C4-2B (cell line): ENCODE data around the gene CCDC57.

ENCODE experiments used
- H3K27ac ChIP-seq: fragments of 450-650 bp; 2 replicates; pipeline ENCODE4 v1.5.1; 2017
- ZFX ChIP-seq: fragments of 450-650 bp; IDR thresholded peaks from 2 replicates; pipeline ENCODE4 v1.6.1; 2017
- TF ChIP-seq, protein P1 (sequence below): fragments of 450-650 bp; conservative IDR thresholded peaks from 2 replicates; pipeline ENCODE4 v1.5.1; 2017; ENCODE audit warnings: mild to moderate bottlenecking

CCDC57 gene

DNA sequence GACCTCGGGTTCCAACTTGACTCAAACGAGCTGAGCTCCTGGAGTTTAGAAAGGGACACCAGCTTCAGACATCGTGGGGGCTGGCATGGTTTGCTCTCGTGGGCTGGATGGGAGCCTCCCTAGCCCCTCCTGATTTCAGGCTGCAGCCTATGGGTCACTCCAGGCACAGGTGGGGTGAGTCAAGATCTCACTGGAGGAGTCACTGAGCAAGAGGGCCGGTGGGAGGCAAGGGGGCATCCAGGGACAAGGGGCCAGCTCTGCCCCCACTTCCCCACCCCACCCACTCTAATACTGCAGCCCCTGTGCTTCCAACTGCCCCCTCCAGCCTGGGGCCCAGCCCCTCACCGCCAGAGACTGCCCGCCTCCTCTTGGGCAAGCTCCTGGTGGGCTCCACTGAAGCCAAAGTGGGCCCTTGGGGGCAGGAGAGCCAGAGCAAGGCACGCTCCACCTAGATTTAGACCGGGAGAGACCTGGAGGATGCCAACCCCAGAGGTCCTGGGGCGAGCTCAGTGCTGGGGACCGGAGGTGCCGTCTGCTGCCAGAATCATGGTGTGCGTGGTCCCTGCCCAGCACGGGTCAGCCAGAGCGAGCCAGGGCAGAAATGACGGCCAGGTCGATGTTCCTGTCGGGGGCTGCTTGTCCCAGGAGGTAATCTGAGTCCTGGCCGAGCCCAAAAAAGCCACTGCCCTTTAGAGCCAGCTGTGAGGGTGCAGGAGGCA lies 22.6 kb upstream of the CCDC57 start:
- TF ChIP-seq, protein P1, sequence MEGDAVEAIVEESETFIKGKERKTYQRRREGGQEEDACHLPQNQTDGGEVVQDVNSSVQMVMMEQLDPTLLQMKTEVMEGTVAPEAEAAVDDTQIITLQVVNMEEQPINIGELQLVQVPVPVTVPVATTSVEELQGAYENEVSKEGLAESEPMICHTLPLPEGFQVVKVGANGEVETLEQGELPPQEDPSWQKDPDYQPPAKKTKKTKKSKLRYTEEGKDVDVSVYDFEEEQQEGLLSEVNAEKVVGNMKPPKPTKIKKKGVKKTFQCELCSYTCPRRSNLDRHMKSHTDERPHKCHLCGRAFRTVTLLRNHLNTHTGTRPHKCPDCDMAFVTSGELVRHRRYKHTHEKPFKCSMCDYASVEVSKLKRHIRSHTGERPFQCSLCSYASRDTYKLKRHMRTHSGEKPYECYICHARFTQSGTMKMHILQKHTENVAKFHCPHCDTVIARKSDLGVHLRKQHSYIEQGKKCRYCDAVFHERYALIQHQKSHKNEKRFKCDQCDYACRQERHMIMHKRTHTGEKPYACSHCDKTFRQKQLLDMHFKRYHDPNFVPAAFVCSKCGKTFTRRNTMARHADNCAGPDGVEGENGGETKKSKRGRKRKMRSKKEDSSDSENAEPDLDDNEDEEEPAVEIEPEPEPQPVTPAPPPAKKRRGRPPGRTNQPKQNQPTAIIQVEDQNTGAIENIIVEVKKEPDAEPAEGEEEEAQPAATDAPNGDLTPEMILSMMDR, result no peak
- no peak for TF ChIP-seq ZFX
- peak overlapping the region; percentile 95 for H3K27ac ChIP-seq

DNA sequence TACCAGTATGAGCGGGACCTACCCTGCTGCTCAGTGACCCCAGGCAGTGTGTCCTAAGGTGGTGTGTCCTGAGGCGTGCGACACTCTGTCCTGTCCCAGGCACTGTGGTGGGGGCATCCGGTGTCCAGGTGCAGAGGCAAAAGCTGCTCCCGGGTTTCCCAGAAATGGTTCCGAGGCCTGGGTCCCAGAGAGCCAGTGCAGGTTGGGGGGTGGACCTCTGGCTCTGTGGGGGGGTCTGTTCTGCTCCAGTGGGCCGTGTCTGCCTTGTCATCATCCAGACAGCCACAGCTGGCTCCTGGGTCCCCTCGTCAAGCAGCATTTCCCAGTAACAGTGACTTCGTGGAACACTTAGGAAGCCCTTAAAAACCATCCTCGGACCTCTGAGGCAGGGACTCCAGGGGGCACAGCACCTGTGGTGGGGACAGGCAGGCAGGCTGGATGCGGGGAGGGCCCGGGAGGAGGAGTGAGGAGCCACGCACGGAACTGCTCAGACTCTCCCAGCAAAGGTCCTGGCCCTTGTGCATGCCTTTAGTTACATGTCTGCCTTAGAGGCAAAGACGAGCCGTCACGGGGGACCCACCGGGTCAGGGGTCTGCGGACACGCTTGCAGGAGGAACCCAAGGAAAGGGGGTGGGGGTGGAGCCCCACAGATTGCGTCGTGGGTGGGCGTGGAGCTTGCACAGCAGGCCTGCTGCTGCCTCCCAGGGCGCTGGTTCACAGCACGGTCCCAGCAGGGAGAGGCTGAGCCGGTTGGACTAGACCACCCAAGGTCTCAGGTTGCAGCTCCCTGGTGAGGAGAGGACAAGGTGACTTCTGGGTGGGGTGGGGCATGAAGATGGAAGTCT lies 21.8 kb upstream of the CCDC57 start:
- peak overlapping the region; percentile 95 for H3K27ac ChIP-seq
- TF ChIP-seq, protein P1, result no peak
- no peak for TF ChIP-seq ZFX

DNA sequence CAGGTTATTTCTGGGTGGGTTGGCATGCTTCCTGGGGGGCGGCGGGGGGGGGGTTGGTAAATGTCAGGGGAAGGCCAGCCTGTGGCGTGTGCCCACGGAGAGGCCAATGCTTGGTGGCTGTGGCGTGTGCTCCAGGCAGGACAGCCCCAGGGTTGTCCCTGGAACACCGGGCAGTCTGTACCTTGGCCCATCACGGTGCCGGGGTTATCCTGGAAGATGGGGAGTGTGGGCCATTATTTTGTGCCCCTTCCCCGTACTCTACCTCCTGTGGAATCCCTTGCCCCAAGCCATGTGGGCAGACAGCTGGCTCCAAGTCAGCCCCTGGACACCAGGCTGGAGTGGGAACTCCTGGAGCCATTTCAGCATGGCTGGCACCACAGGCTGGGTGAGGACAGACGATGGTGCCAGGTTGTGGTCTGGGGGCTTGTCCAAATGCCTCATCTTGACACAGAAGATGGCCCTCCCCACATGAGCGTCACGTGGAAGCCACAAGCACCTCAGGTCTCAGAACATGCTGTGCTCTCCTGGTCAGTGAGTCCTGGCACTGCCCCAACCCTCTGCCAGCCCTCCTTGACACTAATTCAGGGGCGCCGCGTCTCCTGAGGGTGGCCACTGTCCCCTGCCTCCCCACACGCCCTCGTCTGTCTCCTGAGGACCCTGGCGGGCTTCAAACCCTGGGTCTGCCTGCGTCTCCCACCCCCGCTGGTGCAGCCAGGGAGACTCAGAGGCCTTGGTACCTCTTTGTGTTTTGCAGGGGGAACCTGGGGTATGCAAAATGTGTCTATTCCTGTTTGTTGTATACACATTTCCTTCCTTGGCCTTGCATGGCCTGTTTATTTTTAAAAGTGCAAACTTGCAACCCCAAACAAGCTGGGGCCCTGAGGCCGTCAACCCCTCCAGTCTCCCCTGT lies 20.5 kb upstream of the CCDC57 start:
- peak overlapping the region; percentile 95 for H3K27ac ChIP-seq

DNA sequence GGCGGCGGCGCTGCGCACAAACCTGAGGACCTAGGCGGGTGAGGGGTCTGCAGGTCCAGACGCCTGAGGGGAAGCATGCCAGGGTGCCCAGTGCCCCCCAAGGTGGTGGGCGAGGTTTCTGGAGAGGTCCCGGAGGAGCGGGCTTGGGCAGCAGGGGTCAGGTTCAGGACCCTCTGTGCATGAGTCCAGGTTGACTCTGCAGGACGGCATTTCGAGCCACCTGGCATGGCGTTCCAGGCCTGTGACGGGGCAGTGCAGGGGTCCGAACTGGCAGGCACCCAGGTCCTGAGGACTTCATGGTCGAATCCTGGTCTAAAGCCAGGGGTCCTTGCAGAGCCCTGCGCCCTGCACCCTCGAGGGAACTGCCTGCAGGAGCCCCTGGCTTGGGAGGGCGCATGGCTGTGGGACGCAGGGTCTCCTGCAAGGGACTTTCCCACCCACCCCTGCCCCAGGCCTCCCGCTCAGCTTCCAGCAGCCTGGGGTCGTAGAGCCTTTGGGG lies 19.7 kb upstream of the CCDC57 start:
- TF ChIP-seq, protein P1, result no peak
- 0 out of 2 replicates have a peak, but pooled peaks have one; percentile 3 for TF ChIP-seq ZFX
- H3K27ac ChIP-seq, result peak overlapping the region; percentile 95

More for the DNA sequence above, 20.5 kb upstream of the CCDC57 start:
- no peak for TF ChIP-seq ZFX
- TF ChIP-seq, protein P1, result no peak

DNA sequence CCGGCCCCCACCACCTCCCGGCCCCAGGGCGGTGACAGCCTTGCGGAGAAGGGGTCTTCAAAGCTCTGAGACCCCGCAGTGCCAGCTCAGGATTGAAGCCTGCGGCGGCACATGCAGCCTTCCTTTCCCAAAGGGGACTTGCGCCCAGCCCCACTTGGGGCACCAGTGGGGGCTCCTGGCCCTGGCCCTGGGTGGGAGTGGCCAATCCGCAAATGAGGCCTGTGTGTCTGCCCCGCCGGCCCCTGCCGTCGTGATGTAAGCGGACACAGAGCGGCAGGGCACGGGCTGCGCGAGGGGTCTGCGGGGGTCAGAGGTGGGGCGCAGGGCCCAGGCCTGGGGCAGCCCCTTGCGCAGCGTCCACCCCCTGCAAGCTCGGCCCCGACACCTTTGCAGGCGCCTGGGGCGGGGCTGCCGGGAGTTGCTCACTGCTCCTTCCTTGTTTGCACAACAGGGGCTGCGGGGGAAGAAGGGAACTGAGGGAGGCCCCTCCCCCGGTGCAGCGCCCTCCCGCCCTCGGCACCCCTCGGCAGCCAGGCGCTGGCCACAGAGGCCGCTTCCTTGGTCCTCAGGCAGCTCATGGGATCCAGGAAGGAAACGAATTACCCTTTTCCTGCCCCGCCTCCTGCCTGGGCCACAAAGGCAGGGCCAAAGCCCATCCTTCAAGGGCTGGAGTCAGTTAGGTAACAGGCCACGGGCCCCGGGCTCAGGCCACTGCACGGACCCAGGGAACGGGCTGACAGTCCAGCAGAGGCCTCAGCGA lies 19.1 kb upstream of the CCDC57 start:
- TF ChIP-seq, protein P1, result no peak
- TF ChIP-seq ZFX, result peak; percentile 38
- H3K27ac ChIP-seq, result peak overlapping the region; percentile 95

DNA sequence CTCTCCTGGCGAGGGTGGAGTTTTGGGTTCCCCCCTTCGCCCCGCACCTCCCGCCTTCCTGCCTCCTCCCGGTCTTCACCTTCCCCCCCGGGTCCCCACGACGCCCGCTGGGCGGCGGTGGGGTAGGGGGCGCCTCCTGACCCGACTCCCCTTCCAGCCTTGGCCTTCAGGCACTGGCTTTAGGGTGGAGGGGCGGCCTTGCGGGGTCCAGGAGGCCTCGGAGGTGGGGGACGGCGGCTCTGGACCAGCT lies 18.6 kb upstream of the CCDC57 start:
- peak overlapping the region; percentile 95 for H3K27ac ChIP-seq
- TF ChIP-seq, protein P1, result no peak
- TF ChIP-seq ZFX, result no peak
